ENCODE measurements around the gene MLLT3.

Gene MLLT3

GRCh38 chr9:20512106-20512505 is 110.2 kb downstream of the MLLT3 start:
- DNase-seq (ENCODE audit: low read depth in 2 of 2): no peak

- DNase-seq (ENCODE audit: low read depth in 2 of 2): no peak
Observed at GRCh38 chr9:20511686-20512085, 110.6 kb downstream of the MLLT3 start.

- no peak for DNase-seq (ENCODE audit: low read depth in 2 of 2)
Observed at GRCh38 chr9:20509466-20509865, 112.8 kb downstream of the MLLT3 start.

DNA sequence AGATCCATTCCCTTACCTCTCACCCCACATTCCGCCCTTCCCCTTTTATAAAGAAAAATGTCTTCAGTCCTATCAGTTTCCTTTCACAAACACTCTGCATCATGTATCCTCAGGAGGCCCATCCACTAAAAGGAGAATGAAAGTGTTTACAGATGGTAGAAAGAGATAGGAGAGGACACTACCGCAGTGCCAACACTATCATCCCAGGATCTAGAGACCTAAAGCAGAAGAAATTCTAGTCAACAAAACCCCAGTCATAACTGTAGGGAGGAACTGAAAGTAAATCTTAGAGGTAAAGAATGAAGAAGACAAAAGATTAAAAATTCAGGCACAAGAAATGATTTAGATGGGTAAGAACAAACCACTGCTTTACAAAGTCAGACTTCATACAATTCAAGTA is 114.1 kb downstream of the MLLT3 start:
- no peak for DNase-seq (ENCODE audit: low read depth in 2 of 2)

DNA sequence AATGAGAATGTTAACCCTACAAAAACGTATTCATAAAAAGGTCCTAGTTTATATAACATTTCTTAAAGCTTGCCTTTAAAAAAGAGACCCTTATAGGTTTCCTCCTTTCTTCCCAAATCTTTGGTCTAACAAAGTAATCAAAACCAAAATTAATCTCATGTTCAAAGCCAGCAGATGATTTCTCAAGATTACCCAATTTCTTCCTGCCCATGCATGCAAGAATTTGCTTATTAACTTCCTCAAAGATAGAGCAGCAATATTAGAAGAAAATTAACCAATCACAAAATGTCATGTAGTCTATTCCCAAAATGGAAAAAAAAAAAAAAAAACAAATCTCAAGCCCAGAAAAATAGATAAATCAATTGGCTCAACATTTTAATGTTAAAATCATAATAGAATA is 114.9 kb downstream of the MLLT3 start:
- DNase-seq (ENCODE audit: low read depth in 2 of 2): no peak

DNA sequence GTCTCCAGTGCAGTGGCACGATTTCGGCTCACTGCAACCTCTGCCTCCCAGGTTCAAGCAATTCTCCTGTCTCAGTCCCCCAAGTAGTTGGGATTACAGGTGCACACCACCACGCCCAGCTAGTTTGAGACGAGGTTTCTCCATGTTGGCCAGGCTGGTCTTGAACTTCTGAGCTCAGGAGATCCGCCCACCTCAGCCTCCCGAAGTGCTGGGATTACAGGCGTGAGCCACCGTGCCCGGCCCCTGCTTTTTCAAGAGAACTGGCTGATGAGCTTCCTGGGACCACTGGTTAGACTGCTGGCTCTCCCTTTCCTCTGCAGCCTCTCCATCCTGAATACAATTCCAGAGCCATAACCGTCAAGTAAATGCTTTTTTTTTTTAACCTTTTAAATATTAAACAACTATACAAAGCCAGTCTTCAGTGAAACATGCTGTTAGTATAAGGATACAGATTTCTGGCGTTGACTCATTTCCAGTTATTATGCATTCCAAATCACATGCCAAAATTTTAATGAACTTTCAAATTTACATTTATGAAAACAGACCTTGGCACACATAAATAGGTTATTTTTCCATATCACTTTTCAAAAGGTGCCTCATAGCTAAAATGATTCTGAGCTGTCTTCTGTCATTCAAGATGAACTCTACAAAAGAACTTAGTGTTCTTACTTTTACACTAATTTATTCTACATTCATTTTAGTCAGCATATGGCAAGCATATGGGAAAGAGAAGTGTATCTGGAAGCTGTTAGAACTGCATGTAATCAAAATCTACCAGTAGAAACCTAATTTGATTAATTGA is 116.0 kb downstream of the MLLT3 start:
- DNase-seq (ENCODE audit: low read depth in 2 of 2): no peak

GRCh38 chr9:20505574-20505973 is 116.7 kb downstream of the MLLT3 start:
- no peak for DNase-seq (ENCODE audit: low read depth in 2 of 2)

DNA sequence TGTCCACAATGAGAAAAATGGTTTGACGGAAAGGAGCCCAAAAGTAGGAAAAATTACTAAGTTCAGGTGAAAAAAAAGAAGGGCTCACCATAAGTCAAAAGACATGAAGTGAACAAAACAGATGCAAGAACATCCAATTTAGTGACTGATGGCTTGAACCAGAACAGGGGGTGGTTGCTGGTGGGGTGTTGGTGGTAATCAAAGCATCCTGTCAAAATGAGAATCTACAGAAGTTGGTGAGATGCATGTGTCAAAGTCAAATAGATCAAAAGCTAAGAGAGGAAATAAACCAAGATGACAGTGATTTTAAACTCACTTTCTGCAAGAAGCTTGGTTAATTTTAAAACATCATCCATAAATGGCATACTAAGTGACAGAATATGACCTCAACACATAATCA is 117.4 kb downstream of the MLLT3 start:
- no peak for DNase-seq (ENCODE audit: low read depth in 2 of 2)

GRCh38 chr9:20500101-20500500 is 122.2 kb downstream of the MLLT3 start:
- no peak for DNase-seq (ENCODE audit: low read depth in 2 of 2)

DNA sequence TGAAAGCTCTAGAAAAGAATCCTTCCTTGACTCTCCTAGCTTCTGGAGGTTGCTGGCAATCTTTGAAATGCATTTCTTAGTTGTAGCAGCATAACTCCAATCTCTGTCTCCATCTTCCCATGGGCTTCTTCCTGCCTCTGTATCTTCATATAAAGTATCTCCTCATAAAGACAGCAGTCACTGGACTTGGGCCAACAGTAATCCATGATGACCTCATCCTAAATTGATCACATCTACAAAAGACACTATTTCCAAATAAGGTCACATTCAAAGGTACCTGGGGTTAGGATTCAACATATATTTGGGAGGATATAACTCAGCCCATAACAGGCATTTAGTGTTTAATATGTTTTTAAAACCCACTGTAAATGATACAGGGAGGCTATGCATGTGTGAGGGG is 123.3 kb downstream of the MLLT3 start:
- DNase-seq (ENCODE audit: low read depth in 2 of 2): no peak

GRCh38 chr9:20496328-20496727 is 126.0 kb downstream of the MLLT3 start:
- DNase-seq (ENCODE audit: low read depth in 2 of 2): no peak

- no peak for DNase-seq (ENCODE audit: low read depth in 2 of 2)
Observed at GRCh38 chr9:20495098-20495497, 127.2 kb downstream of the MLLT3 start.

DNA sequence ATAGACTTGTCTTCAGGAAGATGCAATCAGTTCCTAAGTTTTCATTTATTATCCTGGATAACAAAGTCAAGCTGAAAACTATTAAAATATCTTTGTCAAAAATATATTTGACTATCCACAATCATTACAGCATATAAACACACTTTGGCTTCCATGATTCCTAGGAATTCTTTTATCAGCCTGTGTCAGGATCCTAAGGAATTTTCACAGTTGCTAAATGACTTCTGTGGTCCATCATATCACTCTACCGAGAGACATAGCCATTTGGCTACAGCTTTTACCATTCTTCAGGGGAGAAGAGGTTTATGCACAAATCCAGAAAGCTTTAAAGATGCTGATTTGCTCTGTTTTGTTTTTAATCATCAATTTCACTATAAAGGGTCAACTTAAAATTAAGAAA is 128.3 kb downstream of the MLLT3 start:
- DNase-seq (ENCODE audit: low read depth in 2 of 2): no peak

- DNase-seq (ENCODE audit: low read depth in 2 of 2): no peak
Observed at GRCh38 chr9:20492772-20493171, 129.5 kb downstream of the MLLT3 start.

DNA sequence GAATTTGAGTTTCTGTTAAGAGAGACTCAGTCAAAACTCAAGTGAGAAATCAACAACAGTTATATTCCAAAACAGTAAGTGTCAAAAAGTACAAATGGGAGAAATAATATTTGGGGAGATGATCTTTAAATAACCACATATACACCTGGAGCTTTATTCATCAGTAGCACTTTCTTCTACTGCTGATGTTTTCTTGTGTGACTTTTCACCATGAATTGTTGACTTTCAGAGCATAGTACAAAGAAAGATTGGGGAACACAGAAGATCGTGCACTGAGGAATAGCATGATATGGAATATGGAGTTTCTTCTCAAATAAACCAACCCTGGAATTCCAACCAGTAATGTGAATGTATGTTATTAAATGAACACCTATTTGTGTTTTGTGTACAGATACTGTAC is 130.7 kb downstream of the MLLT3 start:
- DNase-seq (ENCODE audit: low read depth in 2 of 2): no peak

DNA sequence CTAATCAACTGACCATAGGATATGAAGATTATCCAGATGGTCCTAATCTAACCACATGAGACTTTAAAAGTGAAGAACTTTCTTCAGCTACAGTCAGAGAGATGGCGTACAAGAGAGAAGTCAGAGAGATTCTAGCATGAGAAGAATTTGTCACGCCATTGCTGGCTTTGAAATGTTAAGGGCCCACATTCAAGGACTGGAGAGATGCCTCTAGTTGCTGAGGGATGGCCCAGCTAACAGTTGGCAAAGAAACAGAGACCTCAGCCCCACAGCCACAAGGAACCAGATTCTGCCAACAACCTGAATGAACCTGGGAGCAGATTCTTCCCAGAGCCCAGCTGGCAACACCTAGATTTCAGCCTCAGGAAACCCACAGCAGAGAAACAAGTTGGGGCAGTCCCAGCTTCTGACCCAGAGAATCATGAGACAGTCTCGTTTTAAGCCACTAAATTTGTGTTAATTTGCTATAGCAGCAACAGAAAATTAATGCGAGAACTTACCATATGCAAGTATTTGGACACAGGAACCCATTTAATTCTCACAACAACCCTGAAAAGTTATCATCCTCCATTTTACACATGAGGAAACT is 132.0 kb downstream of the MLLT3 start:
- DNase-seq (ENCODE audit: low read depth in 2 of 2): no peak

DNA sequence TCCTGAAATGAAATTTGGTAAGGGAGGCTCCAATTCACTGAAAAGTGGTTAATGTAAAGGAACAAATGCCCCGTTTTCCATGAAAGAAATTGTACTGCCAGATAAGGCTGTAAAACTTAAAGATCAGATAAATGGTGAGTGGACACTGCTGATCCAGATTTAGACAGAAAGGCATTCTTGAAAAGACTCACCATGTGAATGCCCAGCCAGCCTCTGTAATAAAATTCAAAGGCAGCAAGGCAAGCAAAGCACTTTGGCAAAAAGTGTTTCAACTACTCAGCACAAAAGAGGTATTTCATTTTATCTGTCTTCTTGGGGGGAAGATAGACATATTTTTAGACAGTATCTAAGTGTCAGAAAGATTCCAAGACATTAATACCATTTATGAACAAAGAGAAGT is 133.6 kb downstream of the MLLT3 start:
- no peak for DNase-seq (ENCODE audit: low read depth in 2 of 2)

GRCh38 chr9:20486552-20486951 is 135.7 kb downstream of the MLLT3 start:
- DNase-seq (ENCODE audit: low read depth in 2 of 2): no peak

GRCh38 chr9:20481437-20481836 is 140.9 kb downstream of the MLLT3 start:
- DNase-seq (ENCODE audit: low read depth in 2 of 2): no peak

- DNase-seq (ENCODE audit: low read depth in 2 of 2): no peak
Observed at GRCh38 chr9:20480249-20480648, 142.1 kb downstream of the MLLT3 start.

GRCh38 chr9:20479419-20480155 is 142.7 kb downstream of the MLLT3 start:
- no peak for DNase-seq (ENCODE audit: low read depth in 2 of 2)

DNA sequence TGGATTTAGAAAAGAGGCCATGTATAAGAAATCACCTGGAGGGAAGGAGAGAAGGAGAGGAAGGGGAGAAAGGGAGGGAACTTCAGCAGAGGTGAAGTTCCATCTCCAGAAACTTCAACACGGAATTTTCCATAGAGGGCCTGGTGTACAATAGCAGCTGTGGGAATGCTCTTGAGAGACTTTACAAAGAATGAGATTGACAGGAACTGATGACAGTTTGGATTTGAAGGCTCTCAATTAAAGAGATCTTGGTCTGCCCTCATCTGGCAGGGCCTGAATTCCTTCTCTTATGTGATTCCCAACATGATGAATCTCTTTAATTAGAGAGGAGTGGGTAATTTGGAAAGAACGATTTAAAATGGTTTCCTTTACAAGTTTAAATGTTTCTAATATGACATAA is 143.5 kb downstream of the MLLT3 start:
- DNase-seq (ENCODE audit: low read depth in 2 of 2): no peak
